Mesenchymal stem cell (in vitro differentiated cells and primary cell): ENCODE results near the gene SPATA6L.

Experiments used
- DNase-seq: peaks from one replicate; pipeline ENCODE4 v3.0.0-alpha.2; 2013
- H2AFZ ChIP-seq: one replicate; pipeline ENCODE4 v1.6.1; 2013; ENCODE audit warnings: low read depth, mild to moderate bottlenecking, control low read depth, inconsistent platforms, low read length, moderate library complexity
- H2AK5ac ChIP-seq: 2 replicates; pipeline ENCODE4 v1.6.1; 2013; ENCODE audit warnings: low read length, moderate library complexity, mild to moderate bottlenecking, inconsistent platforms; ENCODE audit not compliant: severe bottlenecking
- H2BK120ac ChIP-seq: one replicate; pipeline ENCODE4 v1.6.1; 2013; ENCODE audit warnings: low read depth, mild to moderate bottlenecking, inconsistent platforms, low read length, moderate library complexity
- H2BK12ac ChIP-seq, 2 experiments: one replicate each; pipeline ENCODE4 v1.6.1; 2013; ENCODE audit warnings: inconsistent platforms in 2 of 2, low read length in 2 of 2, mild to moderate bottlenecking in 2 of 2, moderate library complexity in 2 of 2, control low read depth in 1 of 2
- H2BK15ac ChIP-seq: one replicate; pipeline ENCODE4 v1.6.1; 2013; ENCODE audit warnings: mild to moderate bottlenecking, low read depth, inconsistent platforms; ENCODE audit not compliant: poor library complexity, severe bottlenecking
- H2BK5ac ChIP-seq: 2 replicates; pipeline ENCODE4 v1.6.1; 2013; ENCODE audit warnings: low read depth, mild to moderate bottlenecking, low read length, control low read depth, inconsistent platforms; ENCODE audit not compliant: poor library complexity, severe bottlenecking
- H3K14ac ChIP-seq, 2 experiments: one replicate each; pipeline ENCODE4 v1.6.1; 2013; ENCODE audit warnings: inconsistent platforms in 2 of 2, low read length in 2 of 2, control low read depth in 1 of 2, mild to moderate bottlenecking in 1 of 2, moderate library complexity in 1 of 2
- H3K18ac ChIP-seq, 2 experiments: one replicate each; pipeline ENCODE4 v1.6.1; 2013; ENCODE audit warnings: inconsistent platforms in 2 of 2, low read length in 2 of 2, control low read depth in 1 of 2, low read depth in 1 of 2, mild to moderate bottlenecking in 1 of 2
- H3K23ac ChIP-seq, 2 experiments: one replicate each; pipeline ENCODE4 v1.6.1; 2013; ENCODE audit warnings: inconsistent platforms in 2 of 2, low read length in 2 of 2, mild to moderate bottlenecking in 2 of 2, moderate library complexity in 2 of 2, control low read depth in 1 of 2
- H3K27ac ChIP-seq: 2 replicates; pipeline ENCODE4 v1.5.1; 2013; ENCODE audit warnings: mild to moderate bottlenecking, moderate library complexity, low read length, control low read depth, inconsistent platforms; ENCODE audit not compliant: poor library complexity, severe bottlenecking
- H3K27me3 ChIP-seq, 2 experiments: 2 replicates each; pipeline versions ENCODE4 v1.6.1 to v1.7.0; 2013; ENCODE audit warnings: low read length in 2 of 2, mild to moderate bottlenecking in 2 of 2, moderate library complexity in 2 of 2, control low read depth in 1 of 2, inconsistent platforms in 1 of 2; ENCODE audit not compliant: control insufficient read depth in 1 of 2, insufficient read depth in 1 of 2
- H3K36me3 ChIP-seq, 2 experiments: 2 replicates each; pipeline versions ENCODE4 v1.6.1 to v1.7.0; 2013; ENCODE audit warnings: low read length in 2 of 2, control low read depth in 1 of 2, inconsistent platforms in 1 of 2, low read depth in 1 of 2, mild to moderate bottlenecking in 1 of 2; ENCODE audit not compliant: insufficient read depth in 2 of 2, control insufficient read depth in 1 of 2
- H3K4ac ChIP-seq, 2 experiments: one replicate each; pipeline ENCODE4 v1.6.1; 2013; ENCODE audit warnings: inconsistent platforms in 2 of 2, low read length in 2 of 2, mild to moderate bottlenecking in 2 of 2, moderate library complexity in 2 of 2, control low read depth in 1 of 2, low read depth in 1 of 2
- H3K4me1 ChIP-seq: 2 replicates; pipeline ENCODE4 v1.6.1; 2013; ENCODE audit warnings: low read depth, low read length, control low read depth; ENCODE audit not compliant: control insufficient read depth, insufficient read depth
- H3K4me2 ChIP-seq: 2 replicates; pipeline ENCODE4 v1.6.1; 2013; ENCODE audit warnings: low read length, mild to moderate bottlenecking, inconsistent platforms; ENCODE audit not compliant: poor library complexity, severe bottlenecking
- H3K4me3 ChIP-seq, 2 experiments: 2 replicates each; pipeline versions ENCODE4 v1.5.1 to v1.7.0; 2013; ENCODE audit warnings: low read length in 2 of 2, mild to moderate bottlenecking in 2 of 2, control low read depth in 1 of 2, low read depth in 1 of 2; ENCODE audit not compliant: insufficient read depth in 1 of 2
- H3K79me1 ChIP-seq: replicated peaks from 2 replicates; pipeline ENCODE4 v1.6.1; 2013; ENCODE audit warnings: mild to moderate bottlenecking, control low read depth, low read length, inconsistent platforms; ENCODE audit not compliant: poor library complexity, severe bottlenecking
- H3K9ac ChIP-seq: 2 replicates; pipeline ENCODE4 v1.7.0; 2013; ENCODE audit warnings: mild to moderate bottlenecking, low read length, moderate library complexity
- H3K9me3 ChIP-seq: 2 replicates; pipeline ENCODE4 v1.7.0; 2013; ENCODE audit warnings: mild to moderate bottlenecking, low read length; ENCODE audit not compliant: control insufficient read depth
- H4K8ac ChIP-seq: one replicate; pipeline ENCODE4 v1.6.1; 2013; ENCODE audit warnings: inconsistent platforms, mild to moderate bottlenecking, low read length, moderate library complexity
- H4K91ac ChIP-seq: one replicate; pipeline ENCODE4 v1.6.1; 2013; ENCODE audit warnings: mild to moderate bottlenecking, low read length, inconsistent platforms
- WGBS: methylation state at CpG from one replicate; pipeline ENCODE4 v1.1.7; 2013; ENCODE audit warnings: mixed read lengths; 5-methylcytosine and 5-hydroxymethylcytosine counted together

The SPATA6L gene

DNA sequence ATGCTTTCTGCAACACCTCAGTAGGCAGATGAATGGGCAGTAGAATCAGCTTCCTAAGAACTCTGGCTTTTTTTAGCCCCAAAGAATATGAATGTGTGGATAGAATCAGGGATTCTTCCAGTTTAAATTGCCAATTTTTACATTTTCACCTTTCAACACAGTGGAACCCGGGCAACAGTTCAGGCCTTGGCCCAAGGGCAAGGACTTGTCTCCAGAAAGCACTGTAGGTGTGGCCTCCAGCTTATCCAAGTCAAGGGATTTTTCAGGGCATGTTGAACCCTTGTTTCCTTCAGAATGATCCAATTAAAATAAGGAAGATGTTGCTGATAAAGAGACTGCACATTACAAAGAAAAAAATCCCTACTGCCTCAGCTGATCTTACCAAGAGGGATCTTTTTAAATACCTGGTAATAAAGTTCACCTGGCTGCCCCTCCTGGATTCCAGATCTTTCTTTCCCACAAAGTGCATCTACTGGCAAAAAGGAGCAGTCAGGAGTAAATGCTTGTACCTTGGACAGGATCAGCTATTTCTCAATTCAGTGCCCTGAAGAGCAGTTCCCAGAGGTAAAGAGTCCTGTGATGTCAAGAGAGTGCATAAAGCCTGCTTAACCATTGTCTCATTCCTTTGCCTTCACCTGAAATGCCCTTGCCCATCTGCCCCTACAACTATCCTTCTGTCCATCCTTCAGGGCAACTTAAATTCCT is 84.3 kb downstream of the SPATA6L start:
- no peaks in the 10 kb centered on the region for H3K27me3 ChIP-seq

DNA sequence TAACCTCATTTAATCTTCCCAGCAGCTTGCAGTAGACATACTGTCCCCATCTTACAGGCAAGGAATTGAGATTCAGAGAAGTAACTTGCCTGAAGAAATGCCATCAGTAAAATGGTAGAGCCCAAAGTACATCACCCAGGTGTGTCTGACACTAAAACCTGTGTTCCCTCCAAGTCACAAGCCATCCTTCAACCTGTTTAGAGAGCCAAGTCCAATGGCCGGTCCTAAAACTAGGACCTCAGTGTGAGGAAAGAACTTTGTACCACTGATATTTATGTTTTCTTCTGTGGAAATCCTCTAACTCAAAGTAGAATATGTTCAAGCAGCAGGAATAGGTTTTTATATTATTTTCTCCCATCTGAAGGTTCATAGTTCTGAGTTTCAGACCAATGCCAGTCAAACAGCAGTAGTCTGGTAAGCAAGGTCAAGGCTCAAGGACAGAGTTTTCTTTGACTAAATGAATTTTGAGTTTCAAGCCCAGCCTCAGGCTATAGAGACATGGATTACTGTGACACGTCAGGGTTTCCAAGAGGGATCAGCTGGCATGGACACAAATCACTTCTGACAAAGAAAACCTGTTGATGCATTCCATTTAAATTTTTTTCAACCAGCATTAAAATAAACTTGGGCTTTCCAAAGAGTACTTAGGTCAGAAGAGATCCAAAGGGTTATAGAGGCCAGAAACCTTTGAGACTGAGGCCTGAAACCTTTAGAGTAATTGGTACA is 85.1 kb downstream of the SPATA6L start:
- Histone ChIP-seq H2BK12ac (no peak overlapping the region), H3K14ac (no peak overlapping the region), H3K18ac (no peak overlapping the region), H2BK120ac (no peak overlapping the region), H3K36me3 (peaks cover 33 to 76% of the 10 kb centered on the region in 2 experiments), H3K4me2 (no peak overlapping the region), H3K23ac (no peak overlapping the region), H2AFZ (no peak overlapping the region), H2AK5ac (no peak overlapping the region), H3K4me1 (no peaks in the 10 kb centered on the region), H3K27me3 (no peaks in the 10 kb centered on the region), H3K27ac (no peak overlapping the region), H3K4ac (no peak overlapping the region), H3K4me3 (no peak overlapping the region), H4K8ac (no peak overlapping the region), H3K9ac (no peak overlapping the region), H2BK15ac (no peak overlapping the region), H2BK5ac (no peak overlapping the region), H4K91ac (no peak overlapping the region), H3K9me3 (no peaks in the 10 kb centered on the region), H3K79me1 (no peaks in the 10 kb centered on the region)
- 55% methylated on average over 1 of the region's 2 CpGs for WGBS
- peak; percentile 39 for DNase-seq

More for the DNA sequence above, 84.3 kb downstream of the SPATA6L start:
- no peak overlapping the region for H4K91ac ChIP-seq
- H3K79me1 ChIP-seq: no peaks in the 10 kb centered on the region
- no peak overlapping the region for H3K14ac ChIP-seq
- H2BK120ac ChIP-seq: no peak overlapping the region
- H3K27ac ChIP-seq: no peak overlapping the region
- no peak overlapping the region for H3K4me3 ChIP-seq
- peaks cover 25 to 76% of the 10 kb centered on the region in 2 experiments for H3K36me3 ChIP-seq
- H2AFZ ChIP-seq: no peak overlapping the region
- no peak overlapping the region for H3K4ac ChIP-seq
- no peak for DNase-seq
- no peak overlapping the region for H4K8ac ChIP-seq
- H2BK15ac ChIP-seq: no peak overlapping the region
- no peak overlapping the region for H3K18ac ChIP-seq
- no peak overlapping the region for H3K4me2 ChIP-seq
- WGBS: 94% methylated on average over 1 of the region's 1 CpG
- no peaks in the 10 kb centered on the region for H3K9me3 ChIP-seq
- no peaks in the 10 kb centered on the region for H3K4me1 ChIP-seq
- no peak overlapping the region for H3K9ac ChIP-seq
- no peak overlapping the region for H2AK5ac ChIP-seq
- no peak overlapping the region for H3K23ac ChIP-seq
- H2BK12ac ChIP-seq: no peak overlapping the region
- no peak overlapping the region for H2BK5ac ChIP-seq

DNA sequence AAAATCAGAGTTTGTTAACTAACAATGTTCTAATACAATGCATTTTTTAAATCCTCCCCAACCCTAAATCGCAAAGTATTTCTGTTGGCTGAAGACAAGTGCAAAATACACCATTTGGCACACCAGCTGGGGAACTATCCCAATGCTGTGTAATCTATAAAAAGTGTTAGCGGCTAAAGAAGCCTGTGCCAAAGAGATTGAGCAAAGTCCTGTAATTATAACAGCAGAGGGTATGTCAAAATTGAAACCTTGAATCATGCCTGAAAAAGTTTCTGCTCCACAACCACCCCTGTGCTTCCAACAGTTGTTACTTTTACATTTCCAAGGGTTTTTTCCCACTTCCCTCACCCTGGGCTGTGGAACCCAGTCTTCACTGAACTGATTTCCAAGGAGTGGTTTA is 87.3 kb downstream of the SPATA6L start:
- no peak for DNase-seq
- H2BK5ac ChIP-seq: no peak overlapping the region
- no peak overlapping the region for H2AK5ac ChIP-seq
- H3K9ac ChIP-seq: peak overlapping the region; percentile 51
- H3K4me2 ChIP-seq: no peak overlapping the region
- H3K14ac ChIP-seq: no peak overlapping the region
- H4K8ac ChIP-seq: no peak overlapping the region
- H3K27me3 ChIP-seq: no peaks in the 10 kb centered on the region
- WGBS: 100% methylated on average over 2 of the region's 2 CpGs
- no peak overlapping the region for H2BK120ac ChIP-seq
- no peaks in the 10 kb centered on the region for H3K4me1 ChIP-seq
- H3K9me3 ChIP-seq: no peaks in the 10 kb centered on the region
- no peak overlapping the region for H2AFZ ChIP-seq
- H2BK12ac ChIP-seq: no peak overlapping the region
- H2BK15ac ChIP-seq: no peak overlapping the region
- H3K27ac ChIP-seq: no peak overlapping the region
- no peak overlapping the region for H3K4ac ChIP-seq
- no peak overlapping the region for H3K23ac ChIP-seq
- H3K4me3 ChIP-seq: no peak overlapping the region
- no peaks in the 10 kb centered on the region for H3K79me1 ChIP-seq
- H4K91ac ChIP-seq: no peak overlapping the region
- no peak overlapping the region for H3K18ac ChIP-seq
- peaks cover 37 to 79% of the 10 kb centered on the region in 2 experiments for H3K36me3 ChIP-seq

DNA sequence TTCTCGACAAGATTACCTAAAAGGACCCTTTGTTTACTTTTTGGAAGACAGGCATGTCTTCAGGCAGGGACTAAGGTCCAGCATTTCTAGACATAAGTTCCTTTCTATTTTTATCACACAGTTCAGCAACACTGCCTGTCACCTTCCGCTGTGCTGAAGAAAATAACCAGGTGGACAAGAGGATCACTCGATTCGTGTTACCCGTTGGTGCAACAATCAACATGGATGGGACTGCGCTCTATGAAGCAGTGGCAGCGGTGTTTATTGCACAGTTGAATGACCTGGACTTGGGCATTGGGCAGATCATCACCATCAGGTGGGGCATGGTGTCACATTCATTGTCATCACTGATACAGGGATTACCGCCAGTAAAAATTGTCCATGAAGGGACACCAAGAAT is 89.8 kb downstream of the SPATA6L start:
- Histone ChIP-seq H4K8ac (no peak overlapping the region), H3K9ac (no peak overlapping the region), H2AK5ac (no peak overlapping the region), H3K9me3 (no peaks in the 10 kb centered on the region), H3K36me3 (peaks cover 23 to 75% of the 10 kb centered on the region in 2 experiments), H2AFZ (no peak overlapping the region), H3K4me3 (no peak overlapping the region), H3K27me3 (no peaks in the 10 kb centered on the region), H2BK15ac (no peak overlapping the region), H2BK12ac (no peak overlapping the region), H3K4me1 (no peaks in the 10 kb centered on the region), H2BK120ac (no peak overlapping the region), H3K79me1 (no peaks in the 10 kb centered on the region), H3K27ac (no peak overlapping the region), H3K18ac (no peak overlapping the region), H2BK5ac (no peak overlapping the region), H3K4ac (no peak overlapping the region), H4K91ac (no peak overlapping the region), H3K14ac (no peak overlapping the region), H3K4me2 (no peak overlapping the region), H3K23ac (no peak overlapping the region)
- DNase-seq: no peak
- WGBS: 97% methylated on average over 8 of the region's 8 CpGs
